IPS-15b (cell line): ENCODE measurements around the gene CHD1.

Experiments
- H3K27me3 ChIP-seq: one replicate; pipeline ENCODE4 v1.6.1; 2013; ENCODE audit warnings: low read length; ENCODE audit not compliant: control insufficient read depth, insufficient read depth
- H3K36me3 ChIP-seq: one replicate; pipeline ENCODE4 v1.6.1; 2013; ENCODE audit warnings: low read length; ENCODE audit not compliant: control insufficient read depth, insufficient read depth
- H3K4me1 ChIP-seq: one replicate; pipeline ENCODE4 v1.6.1; 2013; ENCODE audit warnings: mild to moderate bottlenecking, low read length; ENCODE audit not compliant: control insufficient read depth, insufficient read depth
- H3K4me3 ChIP-seq: one replicate; pipeline ENCODE4 v1.5.1; 2013; ENCODE audit warnings: low read depth, low read length
- H3K9ac ChIP-seq: one replicate; pipeline ENCODE4 v1.6.1; 2013; ENCODE audit warnings: low read depth, mild to moderate bottlenecking, low read length
- H3K9me3 ChIP-seq: one replicate; pipeline ENCODE4 v1.6.1; 2013; ENCODE audit warnings: mild to moderate bottlenecking, low read length; ENCODE audit not compliant: control insufficient read depth, insufficient read depth

The CHD1 gene

DNA sequence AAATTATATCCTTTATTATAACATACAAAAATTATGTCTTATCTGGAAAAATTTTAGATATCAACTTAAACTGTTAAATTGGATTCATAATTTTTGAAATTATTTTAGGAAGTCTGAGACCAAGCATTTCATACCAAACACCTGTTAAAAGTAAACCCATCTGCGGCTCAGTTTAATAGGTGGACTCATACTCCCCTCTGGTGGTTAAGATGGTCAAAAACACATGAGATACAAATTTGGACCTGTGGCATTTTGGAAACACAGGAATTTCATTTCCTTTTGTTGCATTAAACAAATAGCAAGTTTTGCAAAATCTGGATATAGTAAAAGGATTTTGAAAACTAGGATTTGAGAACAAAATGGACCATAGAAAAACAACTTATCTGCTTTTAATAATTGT is 101.6 kb downstream of the CHD1 start:
- H3K9me3 ChIP-seq: no peaks in the 10 kb centered on the region
- no peak overlapping the region for H3K9ac ChIP-seq
- peaks cover 5% of the 10 kb centered on the region for H3K4me1 ChIP-seq
- no peaks in the 10 kb centered on the region for H3K27me3 ChIP-seq
- H3K36me3 ChIP-seq: no peaks in the 10 kb centered on the region
- no peak overlapping the region for H3K4me3 ChIP-seq

DNA sequence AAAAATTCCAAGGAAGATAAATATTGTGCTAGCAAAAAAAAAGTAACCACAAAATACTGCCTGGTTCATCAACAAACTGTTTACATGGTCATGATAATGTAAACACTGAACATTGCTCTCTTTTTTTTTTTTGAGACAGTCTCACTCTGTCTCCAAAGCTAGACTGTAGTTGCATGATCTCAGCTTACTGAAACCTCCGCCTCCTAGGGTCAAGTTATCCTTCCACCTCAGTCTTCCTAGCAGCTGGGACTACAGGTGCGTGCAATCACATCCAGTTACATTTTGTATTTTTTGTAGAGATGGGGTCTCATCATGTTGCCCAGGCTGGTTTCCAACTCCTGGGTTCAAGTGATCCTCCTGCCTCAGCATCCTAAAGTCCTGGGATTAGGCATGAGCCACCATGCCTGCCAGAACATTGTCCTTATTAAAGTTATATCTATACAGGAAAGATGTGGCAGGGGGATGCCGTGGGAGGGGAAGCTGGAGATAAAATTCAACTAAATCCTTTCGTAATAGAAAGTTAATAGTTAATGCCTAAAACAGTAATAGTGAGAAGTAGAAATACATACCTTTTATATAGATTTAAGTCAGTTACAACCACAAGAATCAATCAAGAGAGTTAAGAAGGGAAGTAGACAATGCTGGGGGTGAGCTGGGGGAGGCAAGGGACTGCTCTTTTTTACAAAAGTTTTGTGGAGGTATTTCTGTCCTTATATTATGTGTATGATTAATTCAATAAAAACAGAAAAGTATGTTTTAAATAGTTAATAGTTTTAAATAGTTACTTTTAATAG is 103.0 kb downstream of the CHD1 start:
- Histone ChIP-seq H3K4me1 (peaks cover 5% of the 10 kb centered on the region), H3K27me3 (no peaks in the 10 kb centered on the region), H3K9ac (no peak overlapping the region), H3K9me3 (no peaks in the 10 kb centered on the region), H3K4me3 (no peak overlapping the region), H3K36me3 (no peaks in the 10 kb centered on the region)

- Histone ChIP-seq H3K4me3 (no peak overlapping the region), H3K9me3 (no peaks in the 10 kb centered on the region), H3K4me1 (no peaks in the 10 kb centered on the region)
Measured at GRCh38 chr5:98816582-98817222, 112.1 kb downstream of the CHD1 start.

DNA sequence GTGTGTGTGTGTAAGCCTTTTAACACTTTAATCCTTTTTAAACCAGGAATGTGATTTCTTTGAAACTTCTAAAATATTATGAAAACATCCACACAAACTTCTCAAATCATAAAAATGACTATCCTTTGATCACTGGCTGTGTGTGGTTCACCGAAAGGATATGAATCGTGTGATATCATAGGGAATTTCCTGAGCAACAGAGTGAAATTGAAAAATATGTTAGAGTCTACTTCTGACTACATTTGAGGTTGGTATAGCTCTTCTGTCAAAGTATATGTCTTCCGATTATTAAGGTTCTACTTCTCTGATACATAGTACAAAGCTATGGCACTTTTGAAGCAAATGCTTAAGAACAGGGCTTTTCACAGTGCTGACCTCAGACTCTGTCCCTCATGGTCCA is 115.1 kb downstream of the CHD1 start:
- Histone ChIP-seq H3K9ac (no peak overlapping the region), H3K4me1 (no peaks in the 10 kb centered on the region), H3K9me3 (no peaks in the 10 kb centered on the region), H3K4me3 (no peak overlapping the region), H3K36me3 (no peaks in the 10 kb centered on the region), H3K27me3 (no peaks in the 10 kb centered on the region)

More at GRCh38 chr5:98816582-98817222, 112.1 kb downstream of the CHD1 start:
- H3K36me3 ChIP-seq: no peaks in the 10 kb centered on the region
- H3K27me3 ChIP-seq: no peaks in the 10 kb centered on the region
- H3K9ac ChIP-seq: no peak overlapping the region

DNA sequence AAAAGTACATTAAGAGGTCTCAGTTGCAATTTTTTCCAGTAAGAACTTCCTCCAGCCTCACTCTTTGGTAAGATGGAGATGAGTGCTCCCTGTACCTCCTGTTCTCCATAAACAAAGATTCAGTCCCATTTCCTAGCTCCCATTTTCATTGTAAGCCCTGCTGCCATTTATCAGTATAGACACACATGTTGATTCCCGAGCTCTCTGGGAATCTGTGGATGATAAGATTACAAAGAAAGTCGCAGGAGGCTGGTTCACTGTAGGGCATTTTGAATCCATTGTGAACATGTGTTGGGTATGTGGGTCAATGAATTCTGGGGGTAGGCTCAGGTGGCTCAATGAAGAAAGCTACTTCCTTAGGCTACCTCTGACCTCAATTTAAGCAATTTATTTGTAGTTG is 118.6 kb downstream of the CHD1 start:
- H3K4me1 ChIP-seq: no peaks in the 10 kb centered on the region
- no peak overlapping the region for H3K4me3 ChIP-seq
- no peaks in the 10 kb centered on the region for H3K27me3 ChIP-seq
- H3K9me3 ChIP-seq: no peaks in the 10 kb centered on the region
- no peak overlapping the region for H3K9ac ChIP-seq
- H3K36me3 ChIP-seq: no peaks in the 10 kb centered on the region

GRCh38 chr5:98807806-98808205 is 121.0 kb downstream of the CHD1 start:
- H3K36me3 ChIP-seq: no peaks in the 10 kb centered on the region

GRCh38 chr5:98805070-98805469 is 123.7 kb downstream of the CHD1 start:
- no peaks in the 10 kb centered on the region for H3K9me3 ChIP-seq
- no peak overlapping the region for H3K9ac ChIP-seq
- H3K4me3 ChIP-seq: no peak overlapping the region
- H3K27me3 ChIP-seq: no peaks in the 10 kb centered on the region
- H3K4me1 ChIP-seq: no peaks in the 10 kb centered on the region
- no peaks in the 10 kb centered on the region for H3K36me3 ChIP-seq

More at GRCh38 chr5:98807806-98808205, 121.0 kb downstream of the CHD1 start:
- Histone ChIP-seq H3K9me3 (no peaks in the 10 kb centered on the region), H3K9ac (no peak overlapping the region), H3K4me1 (no peaks in the 10 kb centered on the region), H3K4me3 (no peak overlapping the region), H3K27me3 (no peaks in the 10 kb centered on the region)

DNA sequence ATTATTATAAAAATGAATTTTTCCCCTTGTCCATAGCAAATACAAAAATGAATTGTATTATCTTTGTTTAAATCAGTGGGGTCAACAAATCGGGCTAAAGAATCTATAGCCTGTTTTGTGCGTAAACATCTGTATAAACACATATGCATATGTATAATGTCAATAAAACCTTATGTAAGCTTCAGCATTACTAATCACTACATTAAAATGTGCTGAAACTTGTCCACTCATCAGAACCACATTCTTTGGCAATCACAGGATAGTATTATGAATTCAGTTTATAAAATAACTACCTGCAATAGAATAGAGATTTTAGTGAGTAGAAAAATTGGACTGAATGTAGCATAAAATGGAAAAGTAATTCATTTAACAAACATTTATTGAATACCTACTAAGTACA is 124.7 kb downstream of the CHD1 start:
- Histone ChIP-seq H3K9me3 (no peaks in the 10 kb centered on the region), H3K36me3 (no peaks in the 10 kb centered on the region), H3K4me3 (no peak overlapping the region), H3K4me1 (no peaks in the 10 kb centered on the region), H3K27me3 (no peaks in the 10 kb centered on the region), H3K9ac (no peak overlapping the region)
